ENCODE measurements around the gene ASTN2.

Gene ASTN2

GRCh38 chr9:116726602-116727001 is 688.3 kb downstream of the ASTN2 start:
- H3K4me3 ChIP-seq (ENCODE audit: low read depth, low read length), result no peak overlapping the region
- in situ Hi-C loops (cut with HindIII; ENCODE audit: low pct_ligation_motif_present, low sequenced_read_pairs), result no loop called here
- no peak overlapping the region for H3K27ac ChIP-seq
- no peaks in the 10 kb centered on the region for H3K27me3 ChIP-seq (replicated peaks)
- no peak for DNase-seq
- no peaks in the 10 kb centered on the region for H3K36me3 ChIP-seq (replicated peaks)
- TF ChIP-seq CTCF (IDR thresholded peaks at IDR 0.05; ENCODE audit: low read depth, low read length, missing control alignments), result no peak

DNA sequence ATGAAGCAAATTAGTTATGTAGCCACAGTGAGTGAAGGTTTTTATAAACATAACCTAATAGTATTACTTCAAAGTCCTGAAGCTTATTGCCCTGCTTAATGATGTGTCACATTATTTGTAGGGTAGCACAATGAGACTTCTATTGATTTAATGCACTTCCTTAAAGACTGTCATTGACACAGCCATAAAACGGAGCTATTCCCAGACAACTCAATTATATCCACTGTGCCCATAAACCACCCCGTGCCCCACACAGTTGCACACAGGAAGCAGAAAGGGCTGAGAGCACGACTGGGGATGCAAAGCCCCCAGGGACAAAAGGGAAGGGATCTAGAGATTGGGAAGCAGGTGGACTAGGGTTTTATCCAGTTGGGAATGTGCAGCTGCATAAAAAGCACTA is 690.7 kb downstream of the ASTN2 start:
- TF ChIP-seq CTCF (IDR thresholded peaks at IDR 0.05; ENCODE audit: low read depth, low read length, missing control alignments), result no peak
- Histone ChIP-seq H3K4me3 (ENCODE audit: low read depth, low read length) (no peak overlapping the region), H3K27ac (no peak overlapping the region), H3K36me3 (replicated peaks) (no peaks in the 10 kb centered on the region), H3K27me3 (replicated peaks) (no peaks in the 10 kb centered on the region)
- in situ Hi-C loops (cut with HindIII; ENCODE audit: low pct_ligation_motif_present, low sequenced_read_pairs), result no loop called here
- no peak for DNase-seq

DNA sequence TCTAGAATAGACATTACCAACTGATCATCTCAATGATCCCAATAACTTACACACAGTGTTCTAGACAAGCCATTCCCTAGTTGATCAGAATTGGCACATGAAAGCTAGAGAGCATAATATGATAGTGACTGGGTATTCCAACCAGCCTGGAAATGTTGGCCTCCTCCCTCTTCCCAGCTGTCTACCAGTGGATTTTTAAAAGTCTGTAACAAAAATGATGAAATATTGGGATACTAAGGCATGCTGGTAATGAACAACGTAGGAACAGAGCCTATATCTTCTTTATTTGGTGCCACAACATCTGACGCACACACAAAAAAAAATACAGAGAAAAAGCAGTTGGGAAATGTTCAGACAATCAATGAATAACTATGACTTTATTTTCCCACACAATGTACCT is 692.9 kb downstream of the ASTN2 start:
- H3K36me3 ChIP-seq (replicated peaks), result no peaks in the 10 kb centered on the region
- in situ Hi-C loops (cut with HindIII; ENCODE audit: low pct_ligation_motif_present, low sequenced_read_pairs), result no loop called here
- no peak overlapping the region for H3K4me3 ChIP-seq (ENCODE audit: low read depth, low read length)
- no peak for TF ChIP-seq CTCF (IDR thresholded peaks at IDR 0.05; ENCODE audit: low read depth, low read length, missing control alignments)
- DNase-seq, result no peak
- no peaks in the 10 kb centered on the region for H3K27me3 ChIP-seq (replicated peaks)
- H3K27ac ChIP-seq, result no peak overlapping the region

GRCh38 chr9:116721411-116721810 is 693.4 kb downstream of the ASTN2 start:
- no peak for TF ChIP-seq CTCF (IDR thresholded peaks at IDR 0.05; ENCODE audit: low read depth, low read length, missing control alignments)

DNA sequence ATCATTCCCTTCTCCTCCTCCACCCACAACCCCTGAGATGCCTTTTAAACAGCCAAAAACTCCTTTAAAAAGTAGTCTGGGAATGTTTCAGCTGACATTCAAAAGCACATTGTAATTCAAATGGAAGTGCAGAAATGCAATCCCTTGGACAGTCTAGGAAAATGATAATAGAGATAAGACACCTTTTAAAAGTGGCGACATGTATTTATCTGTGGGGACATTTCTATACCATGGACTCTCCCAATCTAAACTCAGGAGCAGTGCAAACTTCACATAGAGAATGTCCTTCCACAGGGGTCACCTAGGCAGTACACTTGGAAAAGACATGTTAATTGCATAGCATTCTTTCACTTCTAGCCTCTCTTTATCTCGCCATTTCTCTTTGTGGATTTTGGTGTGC is 694.7 kb downstream of the ASTN2 start:
- in situ Hi-C loops (cut with HindIII; ENCODE audit: low pct_ligation_motif_present, low sequenced_read_pairs), result no loop called here
- no peak for DNase-seq
- no peak for TF ChIP-seq CTCF (IDR thresholded peaks at IDR 0.05; ENCODE audit: low read depth, low read length, missing control alignments)
- H3K27me3 ChIP-seq (replicated peaks), result no peaks in the 10 kb centered on the region
- H3K27ac ChIP-seq, result no peak overlapping the region
- no peaks in the 10 kb centered on the region for H3K36me3 ChIP-seq (replicated peaks)
- no peak overlapping the region for H3K4me3 ChIP-seq (ENCODE audit: low read depth, low read length)

More at GRCh38 chr9:116721411-116721810, 693.4 kb downstream of the ASTN2 start:
- Histone ChIP-seq H3K4me3 (ENCODE audit: low read depth, low read length) (no peak overlapping the region), H3K27ac (no peak overlapping the region), H3K36me3 (replicated peaks) (no peaks in the 10 kb centered on the region), H3K27me3 (replicated peaks) (no peaks in the 10 kb centered on the region)
- no peak for DNase-seq
- in situ Hi-C loops (cut with HindIII; ENCODE audit: low pct_ligation_motif_present, low sequenced_read_pairs), result no loop called here

DNA sequence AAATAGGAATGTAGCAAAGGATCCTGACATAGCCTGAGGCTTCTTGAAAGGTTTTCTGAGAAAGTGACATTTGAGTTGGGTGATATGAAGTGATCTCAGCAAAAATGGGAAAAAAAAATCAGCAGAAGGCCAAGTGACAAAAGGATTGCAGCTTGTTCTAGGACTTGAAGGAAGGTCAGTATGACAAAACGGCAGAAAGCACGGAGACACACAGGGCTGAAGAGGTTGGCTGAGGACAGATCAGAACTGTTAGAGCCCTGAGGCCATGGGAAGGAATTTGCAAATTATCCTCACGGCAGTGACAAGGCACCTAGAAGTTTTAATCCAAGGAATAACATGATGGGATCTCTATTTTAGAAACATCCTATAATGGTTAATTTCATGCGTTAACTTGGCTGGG is 696.7 kb downstream of the ASTN2 start:
- in situ Hi-C loops (cut with HindIII; ENCODE audit: low pct_ligation_motif_present, low sequenced_read_pairs), result no loop called here
- DNase-seq, result no peak
- TF ChIP-seq CTCF (IDR thresholded peaks at IDR 0.05; ENCODE audit: low read depth, low read length, missing control alignments), result no peak
- no peak overlapping the region for H3K27ac ChIP-seq
- H3K27me3 ChIP-seq (replicated peaks), result no peaks in the 10 kb centered on the region
- no peak overlapping the region for H3K4me3 ChIP-seq (ENCODE audit: low read depth, low read length)
- no peaks in the 10 kb centered on the region for H3K36me3 ChIP-seq (replicated peaks)

Measured in brain microvascular endothelial cell (primary cell).